RPMI7951 (cell line): Measurements from ENCODE around the gene TMA16. TPM values are rescaled to one million over a fixed set of nuclear protein-coding genes. Genes with fewer than 3 reads are reported as not detected.
"Not testable (repeated sequence)": the region's sequence is repeated elsewhere in the genome, so short reads cannot be mapped to it uniquely, and the experiment has no call there.

Source experiments
- DNase-seq: peaks from one replicate; pipeline ENCODE4 v3.0.0-alpha.2; 2012; ENCODE audit warnings: low read depth
- total RNA-seq: library from RNA; depleted of rRNA; stranded (reverse); fragments of >200 nt; shearing (Covaris generic); gene quantifications from 2 replicates; pipeline ENCODE4 v1.2.3, GENCODE V29; 2014; rRNA removed

TMA16 gene
- 31.5 and 35.1 TPM in 2 replicates for total RNA-seq

DNA sequence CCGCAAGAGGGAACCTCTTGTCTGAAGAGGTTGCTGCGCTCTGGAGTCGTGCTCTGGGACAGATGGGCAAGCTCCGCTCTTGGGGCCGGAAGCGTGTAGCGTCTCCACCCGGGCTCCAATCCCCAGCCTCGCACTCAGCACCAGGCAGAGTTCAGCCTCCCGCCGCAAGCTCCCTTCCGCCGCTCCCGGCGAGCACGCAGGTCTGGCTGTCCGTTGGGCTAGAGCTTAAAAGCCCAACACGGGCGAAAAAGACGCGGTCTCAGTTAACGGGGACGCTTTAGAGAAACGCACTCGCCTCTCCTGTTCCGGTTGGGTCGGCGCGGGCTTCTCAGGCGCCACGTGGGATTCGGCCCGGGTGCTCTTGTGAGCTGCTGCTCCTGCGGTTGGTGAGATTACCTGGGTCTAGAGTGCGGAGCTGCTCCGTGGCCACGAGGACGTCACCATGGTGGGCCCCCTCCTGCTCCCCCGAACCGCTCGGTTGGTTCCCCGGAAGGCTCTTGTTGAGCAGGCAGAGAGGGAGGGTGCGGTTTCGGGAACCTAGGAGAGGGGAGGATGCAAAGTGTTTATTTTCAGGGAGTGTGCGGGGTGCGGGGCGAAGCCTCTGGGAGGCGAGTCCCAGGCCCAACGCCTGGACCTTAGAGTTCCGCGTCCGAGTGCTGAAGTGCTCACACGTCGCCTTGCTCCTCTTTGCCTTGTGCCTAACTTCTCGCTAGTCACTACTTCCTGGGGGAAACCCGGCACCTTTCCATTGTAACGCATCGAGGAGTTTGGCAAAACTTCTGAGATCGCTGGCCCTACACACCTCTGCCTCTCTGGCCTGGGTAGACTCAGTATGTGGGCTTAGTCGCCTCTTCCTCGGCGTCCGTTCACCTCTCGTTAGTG, at the start of gene TMA16:
Gene TMA16 (plus strand): TSS at position 331 of the 882 bp plus-strand sequence. CDS start 112 bp downstream, at position 443.
- DNase-seq: peak; percentile 92

- not testable (repeated sequence) for DNase-seq
Observed at GRCh38 chr4:163447023-163447422, 47.5 kb upstream of the TMA16 start.

GRCh38 chr4:163447481-163447880, 47.0 kb upstream of the TMA16 start:
- no peak for DNase-seq

- DNase-seq: peak; percentile 73
Observed at GRCh38 chr4:163448540-163449203, 45.8 kb upstream of the TMA16 start.

DNA sequence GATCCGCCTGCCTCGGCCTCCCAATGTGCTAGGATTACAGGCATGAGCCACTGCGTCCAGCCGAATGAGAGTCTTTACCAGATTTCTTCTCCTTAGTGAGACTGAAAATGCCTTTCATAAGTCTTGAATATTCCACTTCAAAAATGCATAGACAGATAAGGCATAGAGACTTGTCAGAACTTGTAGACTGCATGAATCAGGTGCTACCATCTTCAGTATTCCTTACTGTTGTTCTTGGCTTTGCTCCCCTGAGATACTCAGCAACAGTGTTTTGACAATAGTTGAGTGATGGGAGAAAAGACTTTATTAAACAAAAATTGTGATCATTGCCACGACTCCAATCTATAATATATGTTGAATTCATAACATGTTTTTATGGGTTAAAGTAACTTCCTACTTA, 31.9 kb upstream of the TMA16 start:
- DNase-seq: no peak

- no peak for DNase-seq
Observed at GRCh38 chr4:163467082-163467770, 27.3 kb upstream of the TMA16 start.

GRCh38 chr4:163470391-163470790, 24.1 kb upstream of the TMA16 start:
- DNase-seq: no peak

DNA sequence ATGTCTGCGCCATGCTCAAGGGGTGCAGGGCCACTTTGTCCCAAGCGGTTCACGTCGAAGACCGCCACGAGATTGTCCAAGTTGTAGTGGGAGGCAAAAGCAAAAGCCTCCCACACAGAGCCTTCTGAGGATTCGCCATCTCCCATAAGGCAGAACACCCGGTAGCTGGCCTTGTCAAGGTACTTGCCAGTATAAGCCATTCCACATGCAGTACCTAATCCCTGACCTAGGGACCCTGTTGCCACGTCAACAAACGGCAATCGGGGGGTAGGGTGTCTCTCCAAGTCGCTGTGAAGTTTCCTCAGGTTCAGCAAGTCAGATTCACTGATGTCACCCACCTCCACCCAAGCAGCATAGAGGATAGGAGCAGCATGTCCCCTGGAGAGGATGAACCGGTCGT, 21.4 kb upstream of the TMA16 start:
- no peak for DNase-seq

DNA sequence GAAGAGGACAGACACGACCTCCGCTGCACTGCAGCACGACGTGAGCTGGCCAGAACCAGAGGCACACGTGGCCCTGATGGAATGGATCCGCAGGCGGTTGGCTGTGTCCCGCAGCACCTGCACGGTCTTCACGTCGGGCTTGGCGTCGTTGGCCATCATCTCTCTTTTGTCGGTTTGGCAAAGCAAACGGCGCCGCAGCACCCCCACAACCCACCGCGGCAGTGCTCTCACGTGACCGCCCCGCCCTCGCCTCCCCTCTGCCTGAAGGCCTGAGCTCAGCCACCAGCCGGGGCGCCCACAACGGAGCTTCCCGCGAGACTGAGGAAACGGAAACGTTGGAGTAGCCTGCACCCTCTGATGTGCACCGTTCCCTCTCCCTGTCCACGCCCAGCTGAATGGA, 20.9 kb upstream of the TMA16 start, which contains the start of gene TKTL2:
Gene TKTL2 (minus strand): TSS at position 179 of the 400 bp plus-strand sequence. CDS start 20 bp downstream, at position 159.
- DNase-seq: no peak

DNA sequence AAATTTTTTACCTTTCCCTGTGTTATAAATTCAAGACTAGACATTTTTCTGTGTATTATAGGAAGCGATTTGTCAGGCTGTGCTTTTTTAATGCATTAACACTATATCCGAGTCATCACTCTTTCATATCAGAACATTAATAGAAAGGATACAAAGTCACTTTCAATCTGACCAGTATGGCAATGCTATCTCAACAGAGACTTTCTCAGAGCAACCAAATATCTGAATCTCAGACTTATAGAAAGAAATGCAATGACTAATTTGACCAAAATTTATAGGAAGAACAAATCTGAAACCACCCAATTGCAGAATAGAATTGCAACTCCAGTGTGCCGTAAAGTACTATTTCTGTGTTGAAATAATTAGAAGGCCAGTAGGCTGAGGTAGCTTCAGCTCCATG, 20.5 kb upstream of the TMA16 start:
- DNase-seq: no peak

DNA sequence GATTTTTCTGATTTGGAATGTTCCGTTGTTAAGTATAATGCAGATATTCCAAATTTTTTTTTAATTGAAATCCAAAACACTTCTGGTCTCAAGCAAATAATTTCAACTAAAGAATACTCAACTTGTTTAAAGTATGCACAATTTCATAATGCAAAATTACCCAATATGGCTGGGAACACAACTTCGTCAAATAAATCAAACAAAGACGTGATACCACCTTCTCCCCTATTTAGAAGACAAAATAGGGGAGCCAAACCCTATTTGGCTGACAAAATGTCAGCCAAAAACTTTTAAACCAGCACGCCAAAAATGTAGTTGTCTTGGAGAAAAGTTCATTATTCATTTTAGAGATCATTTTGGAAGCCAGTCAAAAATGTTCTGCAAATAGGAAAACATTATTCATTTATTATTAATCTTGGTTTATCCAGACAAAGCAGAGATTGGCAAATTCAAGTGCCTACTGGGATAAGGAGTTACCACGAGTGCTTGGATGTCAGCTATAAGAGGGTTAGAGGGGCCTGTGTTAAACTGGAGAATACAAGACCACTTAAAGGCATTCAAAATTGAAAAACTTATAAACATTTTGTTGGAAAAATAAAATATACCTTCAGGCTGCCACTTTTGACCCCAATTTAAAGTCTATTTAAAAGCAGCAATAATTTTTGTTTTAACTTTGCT, 17.6 kb upstream of the TMA16 start:
- DNase-seq: no peak

- no peak for DNase-seq
Observed at GRCh38 chr4:163482190-163482589, 12.3 kb upstream of the TMA16 start.

- peak; percentile 39 for DNase-seq
Observed at GRCh38 chr4:163484906-163485305, 9.6 kb upstream of the TMA16 start.

DNA sequence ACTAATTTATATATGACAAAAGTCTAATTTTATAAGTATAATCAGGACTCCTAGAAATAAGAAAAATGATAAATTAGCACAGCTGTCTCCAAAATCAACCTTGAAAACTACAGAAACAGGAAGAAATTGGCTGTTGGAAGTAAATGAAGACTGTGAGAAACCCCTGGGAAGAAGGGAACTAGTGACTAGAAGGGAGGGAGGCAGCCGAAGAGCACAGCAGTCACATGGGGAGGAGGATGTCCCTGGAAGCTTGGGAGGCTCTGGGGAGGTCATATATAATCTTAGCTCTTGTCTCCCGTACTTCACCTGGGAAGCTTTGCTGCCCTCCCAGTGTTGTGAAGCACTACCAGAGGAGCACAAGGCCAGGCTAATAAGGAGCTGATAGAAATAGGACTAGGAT, 8.9 kb upstream of the TMA16 start:
- DNase-seq: no peak

- no peak for DNase-seq
Observed at GRCh38 chr4:163486321-163486720, 8.2 kb upstream of the TMA16 start.

GRCh38 chr4:163489929-163490328, 4.6 kb upstream of the TMA16 start:
- no peak for DNase-seq

DNA sequence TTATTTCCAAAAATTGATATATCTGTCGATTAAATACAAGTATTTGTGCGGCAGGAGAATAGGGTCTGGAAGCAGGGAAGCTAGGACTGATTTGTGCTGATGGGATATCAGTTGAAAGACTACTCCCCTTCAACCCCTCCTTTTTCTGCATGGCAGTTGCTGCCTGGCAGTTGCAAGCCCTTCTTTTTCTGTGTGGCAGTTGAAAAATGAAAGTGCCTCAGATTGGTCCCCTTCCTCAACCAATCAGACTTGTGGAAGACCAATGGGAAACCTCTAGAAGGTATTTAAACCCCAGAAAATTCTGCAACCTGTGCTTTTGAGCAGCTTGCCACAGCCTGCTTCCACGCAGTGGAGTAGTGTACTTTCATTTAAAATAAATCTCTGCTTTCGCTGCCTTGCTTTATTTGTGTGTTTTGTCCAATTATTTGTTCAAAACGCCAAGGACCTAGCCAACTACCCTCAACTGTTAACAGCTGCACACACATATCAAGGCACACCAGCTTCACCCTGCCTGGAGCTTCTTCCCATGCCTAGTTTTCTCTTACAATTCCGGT, 1.5 kb upstream of the TMA16 start:
- DNase-seq: peak; percentile 52

DNA sequence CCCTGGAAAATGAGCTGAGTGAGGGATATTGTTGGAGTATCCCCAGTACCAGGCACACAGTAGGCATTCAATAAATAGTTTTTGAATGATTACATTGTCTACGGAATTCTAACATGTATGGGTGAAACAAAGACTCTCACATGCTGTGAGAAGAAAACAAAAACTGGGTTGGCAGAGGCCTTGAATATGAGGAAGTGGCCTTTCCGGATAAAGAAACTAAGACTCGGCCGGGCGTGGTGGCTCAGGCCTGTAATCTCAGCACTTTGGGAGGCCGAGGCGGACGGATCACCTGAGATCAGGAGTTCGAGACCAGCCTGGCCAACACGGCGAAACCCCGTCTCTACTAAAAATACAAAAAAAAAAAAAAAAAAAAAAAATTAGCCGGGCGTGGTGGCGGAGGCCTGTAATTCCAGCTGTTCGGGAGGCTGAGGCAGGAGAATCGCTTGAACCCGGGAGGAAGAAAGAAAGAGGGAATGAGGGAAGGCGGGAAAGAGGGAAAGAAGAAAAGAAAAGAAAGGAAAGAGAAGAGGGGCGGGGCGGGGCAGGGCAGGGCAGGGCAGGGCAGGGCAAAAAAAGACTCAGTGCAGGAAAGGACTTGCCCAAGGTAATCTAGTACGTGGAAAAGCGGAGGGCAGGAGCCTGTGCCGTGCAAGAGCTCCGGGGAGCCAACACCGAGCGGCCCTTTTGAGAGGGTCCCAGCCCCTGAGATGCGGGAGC, 689 bp upstream of the TMA16 start:
- DNase-seq: peak; percentile 12

DNA sequence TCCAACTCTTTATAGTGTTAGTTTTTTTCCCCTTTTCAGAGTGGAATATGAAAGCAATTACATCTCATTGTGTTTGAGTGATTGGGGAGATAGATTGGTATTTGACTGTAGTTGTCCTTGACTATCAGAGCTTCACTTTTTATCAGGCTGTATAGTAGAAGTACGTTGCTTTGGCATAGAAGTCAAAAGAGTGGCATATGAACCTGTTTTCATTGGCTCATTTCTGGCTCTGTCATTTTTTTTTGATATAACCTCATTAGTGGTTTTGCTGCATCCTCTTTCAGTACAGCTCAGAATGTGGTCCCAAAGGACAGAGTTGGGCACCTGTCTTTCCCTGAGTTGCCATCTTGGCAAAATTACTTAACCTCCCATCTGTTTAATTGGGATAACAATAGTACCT, 1.4 kb downstream of the TMA16 start:
- DNase-seq: no peak

- no peak for DNase-seq
Observed at GRCh38 chr4:163500586-163500985, 6.1 kb downstream of the TMA16 start.

- DNase-seq: no peak
Observed at GRCh38 chr4:163505374-163505773, 10.9 kb downstream of the TMA16 start.
